Mesendoderm (in vitro differentiated cells): Measurements from ENCODE around the gene MREG.
"Not testable (repeated sequence)": the region's sequence is repeated elsewhere in the genome, so short reads cannot be mapped to it uniquely, and the experiment has no call there.

Experiments
- DNase-seq: peaks from one replicate; pipeline ENCODE4 v3.0.0; 2013
- H2AK5ac ChIP-seq: 2 replicates; pipeline ENCODE4 v1.6.1; 2013; ENCODE audit warnings: low read length, inconsistent platforms
- H2BK120ac ChIP-seq: 2 replicates; pipeline ENCODE4 v1.6.1; 2013; ENCODE audit warnings: low read depth, mild to moderate bottlenecking, low read length, moderate library complexity, mixed read lengths
- H2BK15ac ChIP-seq: replicated peaks from 2 replicates; pipeline ENCODE4 v1.6.1; 2013; ENCODE audit warnings: low read depth, mild to moderate bottlenecking, moderate library complexity
- H2BK5ac ChIP-seq: 2 replicates; pipeline ENCODE4 v1.6.1; 2013; ENCODE audit warnings: low read length, inconsistent platforms
- H3K18ac ChIP-seq: 2 replicates; pipeline ENCODE4 v1.6.1; 2013; ENCODE audit warnings: mild to moderate bottlenecking, low read length, mixed read lengths
- H3K23ac ChIP-seq: one replicate; pipeline ENCODE4 v1.6.1; 2013; ENCODE audit warnings: low read length
- H3K27ac ChIP-seq: 2 replicates; pipeline ENCODE4 v1.5.1; 2013; ENCODE audit warnings: low read depth, mild to moderate bottlenecking, inconsistent platforms, low read length, moderate library complexity
- H3K27me3 ChIP-seq: 2 replicates; pipeline ENCODE4 v1.6.1; 2013; ENCODE audit warnings: low read length, control low read depth, mild to moderate bottlenecking, inconsistent platforms; ENCODE audit not compliant: insufficient read depth, poor library complexity
- H3K36me3 ChIP-seq: 2 replicates; pipeline ENCODE4 v1.6.1; 2013; ENCODE audit warnings: low read length, inconsistent platforms; ENCODE audit not compliant: control insufficient read depth, insufficient read depth
- H3K4ac ChIP-seq: one replicate; pipeline ENCODE4 v1.6.1; 2013; ENCODE audit warnings: low read depth, mild to moderate bottlenecking, low read length, moderate library complexity
- H3K4me1 ChIP-seq: 2 replicates; pipeline ENCODE4 v1.6.1; 2013; ENCODE audit warnings: low read depth, low read length, inconsistent platforms; ENCODE audit not compliant: control insufficient read depth
- H3K4me2 ChIP-seq: 2 replicates; pipeline ENCODE4 v1.6.1; 2013; ENCODE audit warnings: low read length
- H3K4me3 ChIP-seq: 2 replicates; pipeline ENCODE4 v1.5.1; 2013; ENCODE audit warnings: mild to moderate bottlenecking, low read length
- H3K56ac ChIP-seq: one replicate; pipeline ENCODE4 v1.6.1; 2013; ENCODE audit warnings: low read length
- H3K79me1 ChIP-seq: 2 replicates; pipeline ENCODE4 v1.6.1; 2013; ENCODE audit warnings: low read length, inconsistent platforms
- H3K79me2 ChIP-seq: 2 replicates; pipeline ENCODE4 v1.6.1; 2013; ENCODE audit warnings: mild to moderate bottlenecking, low read length; ENCODE audit not compliant: control insufficient read depth, insufficient read depth
- H3K9ac ChIP-seq: 2 replicates; pipeline ENCODE4 v1.6.1; 2013; ENCODE audit warnings: low read length, inconsistent platforms
- H4K5ac ChIP-seq: one replicate; pipeline ENCODE4 v1.6.1; 2013; ENCODE audit warnings: low read length
- H4K8ac ChIP-seq: one replicate; pipeline ENCODE4 v1.6.1; 2013; ENCODE audit warnings: low read depth, mild to moderate bottlenecking, control low read depth, low read length, moderate library complexity
- WGBS: extraction: QIAGEN DNeasy Blood & Tissue Kit; methylation state at CpG from one replicate; pipeline ENCODE4 v1.1.7; 2013; ENCODE audit warnings: low lambda C conversion rate, missing lambda C conversion rate; ENCODE audit not compliant: insufficient coverage; ENCODE audit errors: extremely low coverage; 5-methylcytosine and 5-hydroxymethylcytosine counted together

The MREG gene

DNA sequence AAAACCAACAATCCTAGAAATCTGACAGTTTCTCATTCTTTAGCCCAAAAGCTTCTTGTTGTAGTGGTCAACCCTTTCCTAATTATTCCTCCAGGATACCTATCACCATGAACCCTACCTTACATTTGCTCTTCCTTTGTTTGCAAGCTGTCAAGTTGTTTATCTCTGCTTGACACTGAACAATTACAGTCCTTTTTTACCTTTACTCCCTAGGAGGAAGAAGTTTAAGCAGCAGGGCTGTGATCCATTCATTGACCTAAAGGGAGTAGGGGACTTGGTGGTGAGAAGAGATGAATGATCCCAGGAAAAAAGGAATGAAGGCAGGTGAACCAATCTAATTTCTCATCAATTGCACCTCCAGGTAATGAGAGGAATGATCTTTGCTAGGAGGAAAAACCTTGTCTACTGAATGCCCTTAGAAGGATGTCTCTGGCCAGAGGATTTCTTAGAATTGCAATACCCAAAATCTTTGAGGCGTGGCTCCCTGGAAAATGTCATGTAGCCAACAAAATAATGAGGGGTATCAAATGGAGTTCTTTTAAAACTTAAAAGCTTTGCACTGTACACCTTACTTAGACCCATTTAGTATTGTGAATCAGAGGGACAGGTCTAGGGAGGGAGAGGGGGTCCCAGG, 47.7 kb downstream of the MREG start:
- no peaks in the 10 kb centered on the region for H3K27me3 ChIP-seq
- no peak overlapping the region for H2BK15ac ChIP-seq
- no peak overlapping the region for H3K23ac ChIP-seq
- H3K36me3 ChIP-seq: no peaks in the 10 kb centered on the region
- no peak overlapping the region for H3K4ac ChIP-seq
- no peak overlapping the region for H3K9ac ChIP-seq
- H3K56ac ChIP-seq: no peak overlapping the region
- H3K79me2 ChIP-seq: peaks cover 5% of the 10 kb centered on the region
- no peak overlapping the region for H2BK5ac ChIP-seq
- no peak overlapping the region for H3K18ac ChIP-seq
- H3K27ac ChIP-seq: no peak overlapping the region
- peaks cover 11% of the 10 kb centered on the region for H3K79me1 ChIP-seq
- H4K8ac ChIP-seq: no peak overlapping the region
- DNase-seq: no peak
- H4K5ac ChIP-seq: no peak overlapping the region
- H3K4me3 ChIP-seq: no peak overlapping the region
- no peak overlapping the region for H2BK120ac ChIP-seq
- WGBS: no CpG with 5 or more reads among the region's 1 CpG
- no peaks in the 10 kb centered on the region for H3K4me1 ChIP-seq
- H3K4me2 ChIP-seq: no peak overlapping the region
- no peak overlapping the region for H2AK5ac ChIP-seq

DNA sequence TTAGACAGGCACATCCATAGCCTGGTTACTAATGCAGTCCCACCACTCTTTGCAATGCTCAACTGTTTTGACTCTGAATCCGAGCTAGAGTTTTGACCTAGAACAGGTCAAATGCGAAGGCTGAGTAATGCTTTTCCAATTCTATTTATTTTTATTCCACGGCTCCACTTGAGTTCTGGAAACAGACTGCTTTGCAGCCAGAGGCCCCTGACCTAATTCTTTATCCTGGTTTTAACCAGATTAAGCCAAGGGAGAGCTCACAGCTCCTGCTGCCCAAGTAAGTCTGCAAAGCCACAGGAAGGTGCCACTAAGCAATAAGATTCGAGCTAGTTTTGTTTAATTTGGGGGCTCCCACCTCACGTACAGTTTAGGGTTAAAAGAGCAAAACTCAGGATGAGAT, 51.4 kb downstream of the MREG start:
- WGBS: no CpG with 5 or more reads among the region's 5 CpGs

DNA sequence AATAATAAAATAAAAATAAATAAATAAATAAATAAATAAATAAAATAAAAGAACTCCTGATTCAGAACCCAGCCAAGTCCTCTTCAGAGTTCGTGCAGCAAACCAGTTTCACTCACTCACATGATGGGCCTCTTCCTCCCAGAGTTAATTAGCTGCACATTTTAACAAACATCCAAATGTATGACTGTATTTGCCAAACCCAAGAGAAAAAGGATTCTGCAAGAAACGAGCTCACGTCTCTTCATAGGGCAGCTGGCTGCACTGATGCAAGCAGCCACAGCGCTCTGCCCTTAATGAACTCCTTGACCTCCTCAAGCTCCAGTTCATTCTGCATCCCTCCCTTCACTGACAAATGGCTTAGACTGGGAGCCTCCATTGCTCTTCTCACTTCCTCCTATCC, 55.1 kb downstream of the MREG start:
- Histone ChIP-seq H2BK120ac (no peak overlapping the region), H3K56ac (no peak overlapping the region), H3K4me3 (no peak overlapping the region), H3K4me2 (no peak overlapping the region), H2BK15ac (no peak overlapping the region), H3K36me3 (no peaks in the 10 kb centered on the region), H3K27me3 (no peaks in the 10 kb centered on the region), H2BK5ac (no peak overlapping the region), H4K5ac (no peak overlapping the region), H3K79me2 (no peaks in the 10 kb centered on the region), H3K4ac (no peak overlapping the region), H2AK5ac (no peak overlapping the region), H4K8ac (no peak overlapping the region), H3K23ac (no peak overlapping the region), H3K9ac (no peak overlapping the region), H3K79me1 (no peaks in the 10 kb centered on the region), H3K27ac (no peak overlapping the region), H3K18ac (no peak overlapping the region), H3K4me1 (no peaks in the 10 kb centered on the region)
- WGBS: no CpG with 5 or more reads among the region's 4 CpGs
- no peak for DNase-seq

More for the DNA sequence above, 51.4 kb downstream of the MREG start:
- no peaks in the 10 kb centered on the region for H3K27me3 ChIP-seq
- H3K79me1 ChIP-seq: peaks cover 2% of the 10 kb centered on the region
- H4K5ac ChIP-seq: no peak overlapping the region
- no peaks in the 10 kb centered on the region for H3K4me1 ChIP-seq
- no peak overlapping the region for H3K4me3 ChIP-seq
- no peak overlapping the region for H2AK5ac ChIP-seq
- H4K8ac ChIP-seq: no peak overlapping the region
- no peak overlapping the region for H3K4me2 ChIP-seq
- no peak for DNase-seq
- no peak overlapping the region for H2BK120ac ChIP-seq
- no peak overlapping the region for H3K56ac ChIP-seq
- H2BK15ac ChIP-seq: no peak overlapping the region
- no peaks in the 10 kb centered on the region for H3K79me2 ChIP-seq
- no peak overlapping the region for H3K18ac ChIP-seq
- no peak overlapping the region for H3K27ac ChIP-seq
- no peak overlapping the region for H3K9ac ChIP-seq
- no peaks in the 10 kb centered on the region for H3K36me3 ChIP-seq
- H3K23ac ChIP-seq: no peak overlapping the region
- no peak overlapping the region for H2BK5ac ChIP-seq
- no peak overlapping the region for H3K4ac ChIP-seq

DNA sequence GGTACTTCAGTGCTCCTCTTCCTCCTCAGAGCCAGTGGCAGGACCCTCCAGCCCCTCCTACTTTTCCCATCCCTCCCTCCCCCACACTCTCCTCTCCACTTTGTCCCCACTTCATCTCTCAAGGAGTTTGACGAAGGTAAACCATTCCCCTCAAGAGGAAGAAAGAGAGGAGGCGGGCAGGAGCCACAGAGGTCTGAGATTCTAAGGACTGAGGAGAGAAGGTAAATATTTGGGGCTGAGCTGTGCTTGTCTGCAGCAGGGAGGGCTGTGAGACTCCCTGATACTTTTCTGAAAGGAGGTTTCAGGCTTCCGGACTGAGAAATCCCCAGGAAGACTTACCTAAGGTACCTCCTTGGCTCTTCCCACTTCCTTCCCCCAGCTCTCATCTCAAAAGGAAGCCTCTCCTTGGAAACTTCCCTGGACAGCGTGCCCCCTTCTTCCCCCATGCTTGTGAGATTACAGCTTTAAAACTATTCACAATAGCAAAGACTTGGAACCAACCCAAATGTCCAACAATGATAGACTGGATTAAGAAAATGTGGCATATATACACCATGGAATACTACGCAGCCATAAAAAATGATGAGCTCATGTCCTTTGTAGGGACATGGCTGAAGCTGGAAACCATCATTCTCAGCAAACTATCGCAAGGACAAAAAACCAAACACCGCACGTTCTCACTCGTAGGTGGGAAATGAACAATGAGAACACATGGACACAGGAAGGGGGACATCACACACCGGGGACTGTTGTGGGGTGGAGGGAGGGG, 55.8 kb downstream of the MREG start:
- not testable (repeated sequence) for H2BK15ac ChIP-seq, H3K27me3 ChIP-seq, H2BK5ac ChIP-seq, H3K27ac ChIP-seq, H4K5ac ChIP-seq, H3K4me3 ChIP-seq, H2BK120ac ChIP-seq, H3K4me2 ChIP-seq, H3K18ac ChIP-seq, H3K4me1 ChIP-seq, H3K79me1 ChIP-seq, H3K36me3 ChIP-seq, H3K9ac ChIP-seq, H4K8ac ChIP-seq, H3K79me2 ChIP-seq, H3K23ac ChIP-seq, H3K4ac ChIP-seq, H3K56ac ChIP-seq, DNase-seq, H2AK5ac ChIP-seq
- no CpG with 5 or more reads among the region's 10 CpGs for WGBS

DNA sequence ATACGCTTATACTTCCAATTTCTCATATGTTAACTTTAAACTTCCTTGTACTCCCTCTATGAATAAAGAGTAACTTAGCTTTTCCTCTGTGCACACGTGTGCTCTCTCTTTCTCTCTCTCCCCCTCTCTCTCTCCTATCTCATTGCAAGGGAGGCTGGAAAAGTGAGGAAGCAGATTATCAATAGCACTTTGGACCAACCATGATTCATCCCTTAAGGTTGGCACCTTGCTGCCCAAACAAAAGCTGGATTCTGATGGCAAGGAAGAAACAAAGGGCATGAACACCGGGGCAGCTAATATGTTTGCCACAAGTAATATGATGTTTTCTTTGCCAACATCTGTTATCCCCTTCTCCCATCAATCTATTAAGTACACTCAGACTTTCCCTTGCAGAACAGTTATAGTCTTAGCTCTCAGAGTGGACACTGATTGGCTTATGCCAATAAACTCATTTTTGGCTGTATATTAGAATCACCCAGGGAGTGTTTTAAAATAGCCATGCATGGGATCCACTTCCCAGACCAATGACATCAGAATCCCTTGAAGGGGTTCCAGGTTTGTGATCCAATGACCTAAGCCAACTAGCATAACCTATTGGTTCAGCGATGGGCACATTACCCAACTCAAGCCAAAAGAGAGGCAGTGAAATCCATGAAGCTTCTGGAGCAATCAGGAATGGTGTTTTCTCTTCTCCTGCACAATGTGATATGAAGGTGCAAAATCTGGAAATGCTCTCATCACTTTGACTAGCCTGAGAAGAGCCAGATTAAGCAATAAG, 60.3 kb downstream of the MREG start:
- no peak overlapping the region for H3K4me2 ChIP-seq
- no peak overlapping the region for H3K23ac ChIP-seq
- no peak overlapping the region for H3K4ac ChIP-seq
- DNase-seq: no peak
- H4K8ac ChIP-seq: no peak overlapping the region
- H3K27me3 ChIP-seq: no peaks in the 10 kb centered on the region
- H3K4me3 ChIP-seq: no peak overlapping the region
- no CpG with 5 or more reads among the region's 4 CpGs for WGBS
- no peaks in the 10 kb centered on the region for H3K4me1 ChIP-seq
- H2BK15ac ChIP-seq: no peak overlapping the region
- no peak overlapping the region for H4K5ac ChIP-seq
- H2BK5ac ChIP-seq: no peak overlapping the region
- H3K79me2 ChIP-seq: no peaks in the 10 kb centered on the region
- no peak overlapping the region for H3K18ac ChIP-seq
- H2BK120ac ChIP-seq: no peak overlapping the region
- no peak overlapping the region for H3K27ac ChIP-seq
- H3K56ac ChIP-seq: no peak overlapping the region
- H3K79me1 ChIP-seq: peaks cover 2% of the 10 kb centered on the region
- H3K36me3 ChIP-seq: no peaks in the 10 kb centered on the region
- H3K9ac ChIP-seq: no peak overlapping the region
- no peak overlapping the region for H2AK5ac ChIP-seq
